GM12872 (cell line): ENCODE results near the gene TOMM22.

ENCODE experiments used
- CTCF ChIP-seq: IDR thresholded peaks from 3 replicates; pipeline ENCODE4 v1.5.1; 2011; ENCODE audit warnings: low read depth, mild to moderate bottlenecking, low read length, moderate library complexity; ENCODE audit not compliant: insufficient read depth

The TOMM22 gene

GRCh38 chr22:38731703-38732161, 50.0 kb downstream of the TOMM22 start:
- no peak for TF ChIP-seq CTCF

- TF ChIP-seq CTCF: no peak
Observed at GRCh38 chr22:38732251-38732815, 50.6 kb downstream of the TOMM22 start.

DNA sequence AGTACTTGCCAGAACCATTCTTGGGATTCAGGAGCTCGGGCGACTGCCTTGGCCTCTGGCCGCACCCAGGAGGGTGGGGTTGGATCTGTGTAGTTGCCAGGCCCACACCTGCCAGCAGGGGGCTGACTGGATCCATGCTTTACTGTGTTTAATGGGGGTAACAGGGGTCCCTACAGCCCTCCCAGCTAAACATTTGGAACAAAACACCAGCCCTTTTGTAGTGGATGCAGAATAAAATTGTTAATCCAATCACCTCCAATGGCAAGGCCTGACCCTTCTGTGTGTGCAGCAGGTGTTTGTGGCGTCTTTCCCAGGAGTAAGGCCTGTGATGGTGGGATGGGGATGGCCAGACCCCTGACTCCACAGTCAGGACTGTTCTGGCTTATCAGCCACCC, 51.6 kb downstream of the TOMM22 start:
- TF ChIP-seq CTCF: peak; percentile 86

DNA sequence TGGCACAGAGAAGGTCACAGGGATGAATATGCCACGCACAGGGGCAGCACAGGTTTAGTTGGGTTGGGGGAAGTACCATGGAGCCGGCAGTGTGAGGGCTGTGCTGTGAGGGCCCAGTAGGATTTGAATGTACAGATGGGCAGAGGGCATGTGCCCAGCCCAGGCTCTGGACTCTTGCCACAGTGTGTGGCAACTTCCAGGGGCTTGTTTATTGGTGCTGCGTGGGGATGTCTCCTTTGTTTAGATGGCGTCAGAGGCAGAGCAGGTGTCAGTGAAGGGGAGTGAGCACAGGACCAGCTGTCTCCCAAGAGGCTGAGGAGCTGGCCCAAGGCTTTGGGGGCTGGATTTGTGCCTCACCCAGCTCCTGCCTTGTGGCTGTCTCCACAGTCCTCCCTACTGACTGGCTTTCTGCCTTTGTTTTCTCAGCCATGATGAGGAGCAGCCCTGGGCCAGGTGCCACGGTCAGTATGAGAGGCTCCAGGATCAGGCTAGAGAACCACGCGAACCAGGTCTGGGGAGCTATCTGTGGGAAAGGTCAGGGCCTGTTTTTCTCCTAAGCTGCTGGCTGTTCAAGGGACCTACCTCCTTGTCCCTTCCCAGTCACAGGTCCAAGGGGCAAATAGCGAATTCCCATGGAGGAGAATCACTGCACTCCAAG, 52.1 kb downstream of the TOMM22 start:
- TF ChIP-seq CTCF: no peak

DNA sequence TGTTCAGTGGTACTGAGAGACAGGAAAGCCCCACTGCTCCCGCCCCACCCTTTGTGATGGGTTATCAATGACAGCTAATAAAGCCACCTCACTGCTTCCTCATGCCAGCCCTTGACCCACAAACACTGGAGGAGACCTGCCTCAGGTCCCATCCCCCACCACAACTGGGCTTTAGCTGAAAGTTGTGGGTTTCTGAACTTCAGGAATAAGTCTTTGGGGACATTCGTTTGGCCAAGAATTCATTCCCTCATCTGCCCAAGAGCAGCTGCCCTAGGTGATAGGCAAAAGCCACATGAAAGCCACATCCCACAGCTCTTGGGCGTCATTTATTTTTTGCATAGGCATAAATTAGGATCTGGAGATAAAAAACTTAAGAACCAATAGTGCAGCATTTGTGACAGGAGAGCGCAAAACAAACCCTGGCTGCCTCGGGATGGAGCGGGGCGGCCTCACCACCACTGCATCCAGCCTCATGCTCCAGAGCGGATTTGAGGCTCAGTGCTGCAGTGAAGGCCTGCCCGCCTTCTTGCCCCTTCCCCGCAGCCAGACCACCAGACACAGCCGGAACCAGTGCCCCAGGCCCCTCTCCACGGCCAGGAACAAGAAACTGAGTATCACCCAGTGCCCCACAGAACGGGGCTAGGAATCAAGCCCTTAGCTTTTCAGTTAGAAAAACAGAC, 52.8 kb downstream of the TOMM22 start:
- TF ChIP-seq CTCF: no peak; the same call in 2 of the 3 replicates
